GM18508 (cell line): ENCODE results near the gene DGKG.

ENCODE experiments used
- ATAC-seq: cut with Tn5 transposase; IDR thresholded peaks from one replicate; pipeline ENCODE4 v1.9.1; 2021; ENCODE audit warnings: moderate number of reproducible peaks; ENCODE audit not compliant: insufficient read depth, unreplicated experiment

Gene DGKG

DNA sequence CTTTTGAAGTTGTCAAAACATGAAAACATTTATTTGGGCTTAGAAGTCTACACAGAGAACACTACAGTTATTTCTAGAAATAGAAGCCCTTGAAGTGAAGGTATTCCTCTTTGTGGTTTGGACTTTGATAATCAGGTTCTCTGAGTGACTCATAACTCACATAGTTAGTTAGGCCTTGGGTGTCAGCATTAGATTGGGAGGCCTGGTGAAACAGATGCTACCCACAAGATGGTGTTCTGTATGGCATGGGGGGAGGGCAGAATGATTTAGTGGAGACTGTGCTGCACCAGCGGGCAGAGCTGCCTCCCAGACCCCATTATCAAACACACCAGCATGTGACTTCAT, 144.2 kb downstream of the DGKG start:
- ATAC-seq, result peak; percentile 89

DNA sequence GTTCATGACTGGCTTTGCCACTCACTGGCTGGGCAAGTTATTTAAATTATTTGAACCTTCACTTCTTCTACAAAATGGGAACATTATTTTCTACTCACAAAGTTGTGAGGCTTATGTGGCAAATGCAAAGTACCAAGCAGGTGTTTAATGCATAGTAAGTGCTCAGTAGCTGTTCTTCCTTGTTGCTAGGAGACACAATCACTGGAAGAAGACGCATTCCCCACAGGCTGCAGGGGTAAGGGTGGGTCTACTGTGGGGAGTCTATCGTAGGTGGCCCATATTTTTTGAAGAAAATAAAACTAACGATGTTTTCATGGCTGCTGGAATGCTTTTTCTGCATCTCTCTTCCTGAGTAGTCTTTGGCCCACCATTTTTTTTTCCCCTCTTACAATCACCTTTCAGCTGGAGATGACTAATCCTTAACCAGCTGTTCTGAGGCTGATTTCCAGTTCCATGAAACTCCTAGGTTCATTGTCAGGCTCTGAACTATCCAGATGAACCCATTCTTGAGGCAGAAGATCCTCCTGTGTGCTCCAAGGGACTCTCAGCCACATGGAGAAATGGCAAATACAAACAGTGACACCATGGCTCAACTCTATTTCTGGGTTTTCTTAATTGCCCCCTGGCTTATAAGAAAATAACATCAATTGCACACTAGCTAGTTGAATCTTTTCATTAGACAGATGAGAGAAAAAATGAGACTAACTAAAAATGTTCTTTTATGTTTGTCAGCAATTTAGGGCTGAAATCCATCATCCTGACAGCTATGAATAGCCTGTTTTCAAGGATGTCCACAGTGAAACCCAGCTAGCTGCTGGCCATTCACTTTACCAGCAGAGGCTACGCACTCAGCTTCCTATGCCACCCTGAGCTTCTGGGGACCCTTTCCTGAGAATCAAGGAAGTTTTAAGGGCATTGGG, 144.9 kb downstream of the DGKG start:
- ATAC-seq, result no peak

DNA sequence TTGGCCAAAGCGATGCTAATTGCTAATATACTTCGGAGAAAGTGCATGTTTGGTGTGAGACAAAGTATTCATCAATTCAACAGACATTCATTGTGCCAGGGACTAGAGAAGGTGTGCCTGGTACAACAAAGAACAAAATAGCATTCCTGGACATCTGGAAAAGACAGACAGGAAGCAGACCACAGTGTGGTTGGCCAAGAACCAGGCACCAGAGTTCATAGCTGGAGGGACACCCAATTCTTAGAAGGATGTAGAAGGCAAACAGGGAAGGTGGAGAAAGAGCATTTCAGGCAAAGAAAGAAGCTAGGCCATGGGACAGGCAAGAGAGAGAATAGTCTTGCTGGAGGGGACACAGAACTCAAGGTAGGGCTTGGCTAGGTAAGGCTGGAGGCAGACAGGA, 147.4 kb downstream of the DGKG start:
- ATAC-seq, result no peak

- ATAC-seq, result no peak
These were observed 148.1 kb downstream of the DGKG start for GRCh38 chr3:186213946-186214345.

DNA sequence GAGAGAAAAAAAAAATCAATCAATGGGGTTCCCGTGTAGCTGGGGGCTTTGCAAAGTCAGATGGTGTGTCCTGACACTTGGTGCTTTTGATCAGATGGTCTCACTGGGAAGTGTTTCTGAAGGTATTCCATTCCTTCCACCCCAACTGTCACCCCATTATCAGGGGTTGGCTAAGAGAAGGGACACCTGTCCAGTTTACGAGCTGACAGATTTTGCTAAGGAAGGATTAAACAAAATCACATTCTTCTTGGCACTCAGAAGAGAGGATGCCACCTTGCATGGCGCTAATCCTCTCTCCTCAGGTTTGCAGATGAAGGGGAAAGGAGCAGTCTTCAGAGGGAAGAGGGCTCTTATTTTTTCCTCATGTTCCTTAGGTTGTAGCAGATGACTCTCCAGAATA, 149.4 kb downstream of the DGKG start:
- no peak for ATAC-seq

- ATAC-seq, result no peak
These were observed 151.1 kb downstream of the DGKG start for GRCh38 chr3:186210852-186211500.

- ATAC-seq, result no peak
These were observed 152.0 kb downstream of the DGKG start for GRCh38 chr3:186209810-186210752.

DNA sequence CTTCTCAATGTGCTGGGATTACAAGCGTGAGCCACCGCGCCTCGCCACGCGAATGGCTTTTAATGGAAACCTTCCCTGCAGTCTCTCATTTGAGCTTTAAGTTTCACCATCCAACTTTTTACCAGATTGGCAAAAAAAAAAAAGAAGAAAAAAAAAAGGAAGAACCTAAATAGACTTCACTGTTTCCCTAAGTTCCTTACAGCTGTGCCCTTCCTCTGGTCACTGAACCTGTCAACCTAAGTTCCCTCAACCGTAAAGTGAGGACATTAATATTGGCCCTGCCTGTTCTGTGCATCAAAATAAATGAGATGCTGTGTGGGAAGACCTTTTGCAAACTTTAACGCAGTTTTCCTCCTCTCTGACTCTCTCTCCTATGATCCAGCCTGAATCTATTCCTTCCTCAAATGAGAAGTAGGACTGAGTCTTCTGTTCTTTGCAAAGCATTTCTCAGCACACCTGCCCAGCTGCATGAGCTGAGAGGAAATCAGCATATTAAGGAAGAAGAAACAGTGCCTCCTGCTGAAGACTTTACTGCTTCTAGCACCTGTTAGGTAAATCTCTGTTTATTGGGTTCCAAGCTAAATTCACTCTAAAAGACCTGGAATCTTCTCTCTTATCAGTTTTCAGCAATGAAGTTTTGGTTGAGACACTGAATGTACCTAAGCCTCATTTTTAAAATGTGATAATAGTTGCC, 153.6 kb downstream of the DGKG start:
- ATAC-seq, result no peak

DNA sequence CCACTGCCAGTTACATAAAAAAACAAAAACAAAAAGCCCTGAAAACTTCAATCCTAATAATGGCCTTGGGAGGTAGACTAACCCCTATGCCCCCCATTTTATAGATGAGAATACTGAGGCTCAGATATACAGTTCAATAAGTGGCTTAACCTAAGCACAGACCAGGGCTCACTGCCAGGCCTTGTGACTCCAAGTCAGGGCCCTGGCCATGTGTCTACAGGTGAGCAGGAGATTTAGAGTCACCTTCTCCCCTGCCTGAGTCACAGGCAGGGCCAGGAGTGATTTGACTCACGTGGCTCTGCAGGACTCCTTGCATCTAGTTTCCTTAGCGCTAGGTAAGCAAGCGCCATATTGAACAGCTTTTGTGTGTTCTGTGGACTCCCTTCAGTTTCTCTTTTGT, 154.5 kb downstream of the DGKG start:
- no peak for ATAC-seq

GRCh38 chr3:186200726-186201125, 161.3 kb downstream of the DGKG start:
- ATAC-seq, result no peak

GRCh38 chr3:186198442-186198841, 163.6 kb downstream of the DGKG start:
- no peak for ATAC-seq

DNA sequence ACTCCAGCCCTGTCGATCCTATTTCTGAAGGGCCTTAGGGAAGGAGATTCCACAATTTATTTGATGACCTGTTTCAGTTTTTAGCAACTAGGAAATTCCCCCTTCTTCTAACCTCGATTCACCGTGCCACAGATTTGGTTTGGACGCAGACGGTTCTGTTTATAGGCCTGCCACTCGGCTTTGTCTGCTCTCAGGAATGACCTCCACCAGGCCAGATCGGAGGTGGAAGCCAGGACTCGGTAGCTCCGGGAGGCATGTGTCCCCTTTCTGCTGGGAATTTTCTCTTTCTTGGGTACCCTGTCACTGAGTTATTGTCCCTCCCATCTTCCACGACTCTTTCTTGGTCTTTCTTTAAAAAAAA, 167.6 kb downstream of the DGKG start:
- no peak for ATAC-seq

DNA sequence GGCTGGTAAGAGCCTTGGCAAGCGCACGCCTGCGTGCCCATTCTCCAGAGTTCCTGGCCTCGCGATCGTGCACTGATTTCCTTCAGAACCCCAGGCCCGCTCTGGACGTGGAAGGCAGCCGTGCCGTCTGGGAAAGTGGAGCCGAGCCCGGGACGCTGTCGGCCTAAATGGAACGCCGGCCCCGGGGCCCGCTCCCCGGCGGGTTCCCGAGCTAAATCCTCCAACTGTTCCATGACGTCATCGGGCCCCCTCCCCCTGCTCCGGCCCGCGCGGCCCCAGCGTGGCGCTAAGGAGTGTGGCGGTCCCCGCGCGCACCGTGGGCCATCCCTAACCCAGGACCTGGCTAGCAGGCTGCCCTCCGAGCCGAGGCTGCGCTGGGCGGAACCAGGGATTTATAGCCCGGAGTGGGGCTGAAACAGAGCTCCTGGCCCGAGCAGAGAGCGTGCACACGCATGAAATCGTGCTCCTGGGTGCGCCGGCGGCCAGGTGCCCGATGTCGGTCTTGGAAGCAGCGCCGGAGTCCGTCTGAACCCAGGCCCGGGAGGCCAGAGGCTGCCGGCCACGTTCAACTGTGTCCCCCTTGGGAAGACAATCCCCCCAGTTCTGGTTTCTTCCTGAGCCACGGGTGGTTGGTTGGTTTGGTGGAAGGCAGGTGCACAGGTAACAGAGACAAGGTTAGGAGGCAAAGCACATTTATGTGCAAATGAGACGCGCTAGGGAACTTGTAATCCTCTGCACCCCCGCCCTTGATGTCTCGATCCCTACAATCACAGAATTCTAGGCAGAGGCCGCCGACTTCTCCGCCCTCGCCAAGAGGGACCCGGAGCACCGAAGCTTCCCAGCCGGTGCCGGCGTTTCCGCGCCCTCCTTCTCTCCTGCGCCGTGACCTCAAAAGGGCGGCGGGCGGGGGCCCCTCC, 168.2 kb downstream of the DGKG start:
- no peak for ATAC-seq

DNA sequence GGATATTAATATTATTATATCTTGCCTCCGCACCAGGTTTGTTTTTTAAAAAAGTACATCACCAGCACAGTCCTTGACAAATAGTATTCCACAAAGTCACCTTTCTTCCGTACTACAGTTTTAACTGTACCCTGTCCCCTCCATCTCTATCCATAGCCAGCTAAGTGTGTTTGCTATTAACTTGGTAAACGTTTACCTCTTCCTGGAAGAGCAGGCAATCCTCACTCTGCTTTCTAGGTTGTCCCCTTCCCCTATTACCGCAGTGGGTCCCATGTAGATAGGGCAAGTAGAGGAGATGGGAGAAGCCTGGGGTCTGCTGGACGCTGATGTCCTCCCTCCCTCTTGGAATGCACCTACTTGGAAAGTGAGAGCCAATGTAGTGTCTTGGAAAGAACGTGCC, 169.2 kb downstream of the DGKG start:
- no peak for ATAC-seq

- no peak for ATAC-seq
These were observed 172.5 kb downstream of the DGKG start for GRCh38 chr3:186189492-186189891.

DNA sequence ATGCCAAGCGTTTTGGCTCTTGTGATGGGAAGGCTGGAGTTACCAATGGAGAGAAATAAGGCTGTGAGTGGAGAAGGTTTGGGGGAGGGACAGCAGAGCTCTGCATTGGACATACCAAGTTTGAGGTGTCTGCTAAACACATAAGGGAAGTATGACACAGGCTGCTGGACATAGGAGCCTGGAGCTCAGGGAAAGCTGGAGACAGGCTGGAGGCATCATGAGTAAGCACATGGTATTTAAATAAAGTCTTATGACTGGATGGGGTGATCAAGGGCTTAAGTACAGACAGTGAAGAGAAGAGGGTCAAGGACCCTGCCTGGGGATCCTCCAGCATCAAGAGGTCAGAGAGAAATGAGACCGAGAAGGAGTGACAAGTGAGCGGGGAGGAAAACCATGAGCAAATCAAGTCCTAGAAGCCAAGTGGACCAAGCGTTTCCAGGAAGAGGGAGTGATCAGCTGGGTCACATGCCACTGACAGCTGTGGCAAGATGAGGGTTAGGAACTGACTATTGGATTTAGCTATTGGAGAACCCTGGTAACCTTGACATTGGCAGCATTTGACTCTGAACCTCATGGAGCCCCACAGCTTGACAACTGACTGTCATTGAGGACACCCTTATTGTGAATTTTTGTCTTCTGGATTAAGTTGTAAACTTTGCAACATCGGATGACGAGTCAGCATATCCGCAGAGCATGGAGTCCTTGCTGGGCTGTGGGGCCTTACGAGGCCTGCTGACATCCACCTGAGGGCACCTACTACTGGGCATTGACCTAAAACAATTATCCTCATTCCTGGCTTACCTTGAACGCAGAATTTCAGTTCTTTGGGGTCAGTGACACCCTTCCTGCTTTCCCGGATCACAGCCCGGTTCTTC, 174.4 kb downstream of the DGKG start:
- no peak for ATAC-seq

DNA sequence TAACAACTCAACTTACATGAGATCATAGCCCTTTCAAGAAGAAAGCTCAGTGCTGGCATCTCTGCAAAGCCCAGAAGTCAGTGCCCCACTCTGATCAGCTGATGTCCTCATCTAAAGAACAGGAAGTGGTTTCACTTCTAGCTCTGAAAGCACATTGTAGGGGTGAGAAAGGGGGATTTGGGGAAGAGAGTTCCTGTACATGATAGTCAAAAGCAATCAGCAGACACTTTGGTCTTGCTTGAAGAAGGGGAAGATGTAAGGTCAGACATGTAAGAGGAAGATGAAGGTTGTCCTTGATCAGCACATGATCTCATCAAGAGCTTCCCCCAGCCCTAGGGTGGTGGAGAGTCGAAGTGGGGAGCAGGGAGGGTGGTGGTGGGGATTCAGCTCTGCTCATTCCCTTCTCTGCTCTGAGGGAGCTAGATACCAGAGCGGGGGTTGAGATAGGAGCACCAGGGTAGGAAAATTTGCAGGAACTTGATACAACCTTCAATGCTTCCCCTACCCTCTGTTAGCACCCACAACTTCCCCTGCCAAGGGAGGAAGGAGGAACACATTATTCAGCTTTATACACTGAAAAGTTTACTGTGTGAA, 176.7 kb downstream of the DGKG start:
- ATAC-seq, result no peak

- ATAC-seq, result no peak
These were observed 178.0 kb downstream of the DGKG start for GRCh38 chr3:186184021-186184420.
